Measurements from ENCODE around the gene CTSW. TPM values are rescaled to one million over a fixed set of nuclear protein-coding genes. Genes with fewer than 3 reads are reported as not detected.

CTSW gene
- total RNA-seq, 4 donors from 2014 or later: 1.5 to 3.1 TPM; not detected in 2

GRCh38 chr11:65918211-65919140, 38.8 kb downstream of the CTSW start, which contains the start of gene C11orf68:
C11orf68 (minus strand) TSS chr11:65919062; CDS start chr11:65919031, 31 bp downstream.
- peak in 1 of 2 donors; percentile 65 for TF ChIP-seq EP300 (IDR thresholded peaks at IDR 0.05)
- TF ChIP-seq POLR2A (IDR thresholded peaks at IDR 0.05): peak; percentile 48 to 69
- peak in 1 of 5 experiments; percentile 18 for TF ChIP-seq CTCF (IDR thresholded peaks at IDR 0.05)
- peak within 1 kb of the TSS; percentile 76 to 99 (median 88) for H3K4me3 ChIP-seq
- 5 to 26% methylated on average over 13 to 58 of the region's 77 CpGs for WGBS, 2 donors
- H3K9me3 ChIP-seq: no peaks in the 10 kb centered on the region
- peaks cover 4 to 56% (median 42%) of the 10 kb centered on the region in 4 donors for H3K4me1 ChIP-seq
- no peaks in the 10 kb centered on the region for H3K27me3 ChIP-seq
- H3K36me3 ChIP-seq: peaks cover 0 to 23% (median 4%) of the 10 kb centered on the region in 3 donors
- no peak for DNase-seq (ENCODE audit: low spot score in 2 of 2)
- H3K27ac ChIP-seq: peak within 1 kb of the TSS; percentile 84 to 98 (median 96)

GRCh38 chr11:65919141-65919572, 39.5 kb downstream of the CTSW start, which contains the start of gene DRAP1:
DRAP1 (plus strand) TSS chr11:65919426; CDS start chr11:65919502, 76 bp downstream.
- peaks cover 4 to 56% (median 42%) of the 10 kb centered on the region in 4 donors for H3K4me1 ChIP-seq
- TF ChIP-seq POLR2A (IDR thresholded peaks at IDR 0.05) (peak in 1 of 2 donors; percentile 55), EP300 (IDR thresholded peaks at IDR 0.05) (peak; percentile 43 to 86), CTCF (IDR thresholded peaks at IDR 0.05) (peak in 1 of 5 experiments; percentile 66)
- H3K36me3 ChIP-seq: peaks cover 0 to 28% (median 4%) of the 10 kb centered on the region in 3 donors
- DNase-seq (ENCODE audit: low spot score in 2 of 2): peak; percentile 94 to 98
- H3K27ac ChIP-seq: peak within 1 kb of the TSS; percentile 84 to 98 (median 96)
- WGBS, 2 donors: 0% methylated on average over 29 to 40 of the region's 59 CpGs
- no peaks in the 10 kb centered on the region for H3K9me3 ChIP-seq
- H3K4me3 ChIP-seq: peak within 1 kb of the TSS; percentile 76 to 99 (median 88)
- no peaks in the 10 kb centered on the region for H3K27me3 ChIP-seq

- no peak for DNase-seq (ENCODE audit: low spot score in 2 of 2)
- Histone ChIP-seq H3K27ac (peak overlapping the region in 3 of 4 donors; percentile 83 to 91 (median 87)), H3K36me3 (peaks cover 0 to 33% (median 4%) of the 10 kb centered on the region in 3 donors), H3K4me3 (peak overlapping the region; percentile 60 to 86 (median 72)), H3K27me3 (no peaks in the 10 kb centered on the region), H3K9me3 (no peaks in the 10 kb centered on the region), H3K4me1 (peaks cover 4 to 52% (median 41%) of the 10 kb centered on the region in 4 donors)
- WGBS, 2 donors: 0 to 1% methylated on average over 43 to 55 of the region's 60 CpGs
- peak in 1 of 2 donors; percentile 4 for TF ChIP-seq POLR2A (IDR thresholded peaks at IDR 0.05)
- TF ChIP-seq EP300 (IDR thresholded peaks at IDR 0.05): no peak
These were observed 40.1 kb downstream of the CTSW start for GRCh38 chr11:65919573-65920371.

GRCh38 chr11:65920372-65920802, 40.8 kb downstream of the CTSW start:
- peak overlapping the region; percentile 60 to 86 (median 72) for H3K4me3 ChIP-seq
- H3K36me3 ChIP-seq: peaks cover 0 to 35% (median 4%) of the 10 kb centered on the region in 3 donors
- H3K9me3 ChIP-seq: no peaks in the 10 kb centered on the region
- H3K4me1 ChIP-seq: peaks cover 4 to 46% (median 36%) of the 10 kb centered on the region in 4 donors
- peak overlapping the region in 2 of 4 donors; percentile 83 to 87 for H3K27ac ChIP-seq
- WGBS, 2 donors: 50 to 65% methylated on average over 15 of the region's 15 CpGs
- no peaks in the 10 kb centered on the region for H3K27me3 ChIP-seq
- no peak for TF ChIP-seq EP300 (IDR thresholded peaks at IDR 0.05)
- no peak for TF ChIP-seq POLR2A (IDR thresholded peaks at IDR 0.05)
- no peak for TF ChIP-seq CTCF (IDR thresholded peaks at IDR 0.05)
- no peak for DNase-seq (ENCODE audit: low spot score in 2 of 2)

GRCh38 chr11:65921033-65921555, 41.5 kb downstream of the CTSW start:
- peak overlapping the region in 1 of 4 donors; percentile 87 for H3K27ac ChIP-seq

More at GRCh38 chr11:65921033-65921555, 41.5 kb downstream of the CTSW start:
- Histone ChIP-seq H3K36me3 (peaks cover 0 to 35% (median 4%) of the 10 kb centered on the region in 3 donors), H3K9me3 (no peaks in the 10 kb centered on the region), H3K27me3 (no peaks in the 10 kb centered on the region), H3K4me3 (peak overlapping the region in 1 of 4 donors; percentile 86), H3K4me1 (peaks cover 4 to 39% (median 30%) of the 10 kb centered on the region in 4 donors)
- no peak for DNase-seq (ENCODE audit: low spot score in 2 of 2)
- TF ChIP-seq CTCF (IDR thresholded peaks at IDR 0.05) (no peak), POLR2A (IDR thresholded peaks at IDR 0.05) (no peak), EP300 (IDR thresholded peaks at IDR 0.05) (no peak)
- 65 to 76% methylated on average over 12 of the region's 12 CpGs for WGBS, 2 donors
